ENCODE measurements around the gene AFG1L.

GRCh38 chr6:108566406-108566805 is 271.6 kb downstream of the AFG1L start:
- TF ChIP-seq, protein P1, sequence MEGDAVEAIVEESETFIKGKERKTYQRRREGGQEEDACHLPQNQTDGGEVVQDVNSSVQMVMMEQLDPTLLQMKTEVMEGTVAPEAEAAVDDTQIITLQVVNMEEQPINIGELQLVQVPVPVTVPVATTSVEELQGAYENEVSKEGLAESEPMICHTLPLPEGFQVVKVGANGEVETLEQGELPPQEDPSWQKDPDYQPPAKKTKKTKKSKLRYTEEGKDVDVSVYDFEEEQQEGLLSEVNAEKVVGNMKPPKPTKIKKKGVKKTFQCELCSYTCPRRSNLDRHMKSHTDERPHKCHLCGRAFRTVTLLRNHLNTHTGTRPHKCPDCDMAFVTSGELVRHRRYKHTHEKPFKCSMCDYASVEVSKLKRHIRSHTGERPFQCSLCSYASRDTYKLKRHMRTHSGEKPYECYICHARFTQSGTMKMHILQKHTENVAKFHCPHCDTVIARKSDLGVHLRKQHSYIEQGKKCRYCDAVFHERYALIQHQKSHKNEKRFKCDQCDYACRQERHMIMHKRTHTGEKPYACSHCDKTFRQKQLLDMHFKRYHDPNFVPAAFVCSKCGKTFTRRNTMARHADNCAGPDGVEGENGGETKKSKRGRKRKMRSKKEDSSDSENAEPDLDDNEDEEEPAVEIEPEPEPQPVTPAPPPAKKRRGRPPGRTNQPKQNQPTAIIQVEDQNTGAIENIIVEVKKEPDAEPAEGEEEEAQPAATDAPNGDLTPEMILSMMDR (IDR thresholded peaks at IDR 0.05 in 8 of 11, conservative IDR thresholded peaks at IDR 0.05 in 3 of 11), result no peak
- TF ChIP-seq POLR2A (IDR thresholded peaks at IDR 0.05), result no peak

Data from spleen (tissue), 7 donors.